Activated CD4-positive, alpha-beta T cell treated with anti-CD3 and anti-CD28 coated beads for 48 hours (primary cell): ENCODE measurements around the gene ADAMTS19.

Experiments used
- DNase-seq: peaks from one replicate; pipeline ENCODE4 v3.0.0-alpha.2; 2020

ADAMTS19 gene

DNA sequence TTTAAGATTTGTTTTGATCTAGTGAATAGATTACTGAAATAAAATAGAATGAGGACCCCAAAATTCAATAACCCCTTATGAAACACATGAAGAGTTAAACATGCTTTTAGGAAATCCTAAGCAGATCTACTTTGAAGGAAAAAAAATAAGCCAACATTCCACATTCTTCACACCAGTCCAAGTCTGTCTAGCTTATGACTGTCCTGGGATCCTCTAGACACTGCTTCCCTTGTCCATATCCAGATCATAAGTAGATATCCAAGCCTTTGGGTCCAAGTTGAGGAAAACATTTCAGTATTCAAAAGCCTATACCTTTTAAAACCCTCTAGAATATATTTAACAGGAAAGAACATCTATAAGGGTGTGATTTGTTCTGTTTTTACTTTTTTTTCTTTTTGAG lies 228.9 kb downstream of the ADAMTS19 start:
- no peak for DNase-seq

DNA sequence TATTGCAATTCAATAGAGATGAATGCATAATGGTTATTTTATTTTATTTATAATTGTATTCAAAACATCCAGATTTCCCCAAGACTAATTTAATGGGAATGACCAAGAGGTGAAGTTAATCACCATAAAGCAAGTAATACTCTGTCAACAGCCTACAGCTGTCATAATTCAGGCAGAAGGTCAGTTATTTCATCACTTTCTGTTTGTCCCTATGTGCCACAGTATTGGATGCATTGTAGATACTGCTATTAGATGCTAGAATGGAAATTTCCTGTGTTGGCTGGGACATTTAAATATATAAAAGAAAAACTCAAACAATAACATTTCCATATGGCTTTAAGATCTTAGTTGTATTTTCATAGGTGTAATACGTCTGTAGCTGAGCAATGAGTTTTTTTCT lies 231.1 kb downstream of the ADAMTS19 start:
- no peak for DNase-seq

DNA sequence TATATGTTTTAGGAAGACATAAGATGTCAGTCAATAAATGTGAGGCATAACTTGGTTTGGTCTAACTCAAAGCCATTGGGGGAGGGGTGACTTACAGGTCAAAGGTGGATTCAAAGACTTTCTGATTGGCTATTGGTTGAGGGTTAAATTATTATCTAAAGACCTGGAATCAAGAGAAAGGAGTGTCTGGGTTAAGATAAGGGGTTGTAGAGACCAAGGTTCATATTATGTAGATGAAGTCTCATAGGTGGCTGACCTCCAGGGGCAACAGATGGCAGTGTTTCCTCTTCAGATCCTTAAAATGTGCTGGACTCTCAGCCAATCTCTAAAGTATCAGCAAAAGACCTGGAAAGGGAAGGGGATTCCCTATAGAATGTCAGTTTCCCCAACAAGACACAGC lies 236.5 kb downstream of the ADAMTS19 start:
- DNase-seq = no peak

DNA sequence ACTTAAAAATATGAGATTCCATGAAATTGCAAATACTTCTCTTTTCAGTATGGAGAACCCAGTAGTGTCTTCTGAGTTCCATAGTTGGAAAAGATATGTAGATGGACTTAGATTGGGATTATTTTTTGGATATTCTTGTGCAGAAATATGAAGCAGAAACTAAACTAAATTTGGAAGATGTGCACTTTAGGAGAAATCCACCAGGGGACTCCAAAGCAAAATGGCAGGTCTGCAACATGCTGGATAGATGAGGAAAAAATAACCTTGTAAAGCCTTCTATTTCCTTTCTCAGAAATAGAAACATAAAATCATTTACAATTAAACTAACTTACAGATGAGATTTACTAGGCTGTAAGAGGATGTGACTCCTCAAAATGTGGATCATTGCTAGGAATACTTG lies 238.6 kb downstream of the ADAMTS19 start:
- DNase-seq = no peak

DNA sequence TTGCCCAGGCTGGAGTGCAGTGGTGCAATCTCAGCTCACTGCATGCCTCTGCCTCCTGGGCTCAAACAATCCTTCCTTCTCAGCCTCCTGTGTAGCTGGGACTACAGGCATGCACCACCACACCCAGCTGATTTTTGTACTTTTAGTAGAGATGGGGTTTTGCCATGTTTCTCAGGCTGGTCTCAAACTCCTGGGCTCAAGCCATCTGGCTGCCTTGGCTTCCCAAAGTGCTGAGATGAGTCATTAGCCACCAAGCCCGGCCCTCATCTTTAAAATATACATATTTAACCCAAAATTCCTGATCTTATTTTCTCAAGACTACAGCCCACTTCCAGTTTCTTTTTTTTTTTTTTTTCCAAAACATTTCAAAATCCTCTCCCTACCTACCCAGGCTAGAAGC lies 256.1 kb downstream of the ADAMTS19 start:
- DNase-seq = no peak

DNA sequence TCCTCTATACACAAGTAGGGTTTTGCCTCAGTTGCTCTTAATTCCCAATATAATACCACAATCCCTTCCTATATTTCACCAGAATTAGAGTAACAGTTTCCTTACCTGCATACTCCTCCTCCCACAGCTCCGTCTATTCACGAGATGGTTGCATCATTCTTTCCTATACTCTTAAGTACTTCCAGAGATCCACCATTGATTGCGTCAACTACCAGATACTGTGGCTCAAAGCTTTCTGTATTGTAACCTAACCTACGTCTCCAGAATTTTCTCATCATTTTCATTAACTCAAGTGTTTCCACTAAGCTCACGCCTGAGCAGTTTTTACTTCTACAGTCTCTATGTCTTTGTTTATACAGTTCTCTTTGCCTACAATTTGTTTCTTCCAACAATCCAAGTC lies 256.6 kb downstream of the ADAMTS19 start:
- no peak for DNase-seq

DNA sequence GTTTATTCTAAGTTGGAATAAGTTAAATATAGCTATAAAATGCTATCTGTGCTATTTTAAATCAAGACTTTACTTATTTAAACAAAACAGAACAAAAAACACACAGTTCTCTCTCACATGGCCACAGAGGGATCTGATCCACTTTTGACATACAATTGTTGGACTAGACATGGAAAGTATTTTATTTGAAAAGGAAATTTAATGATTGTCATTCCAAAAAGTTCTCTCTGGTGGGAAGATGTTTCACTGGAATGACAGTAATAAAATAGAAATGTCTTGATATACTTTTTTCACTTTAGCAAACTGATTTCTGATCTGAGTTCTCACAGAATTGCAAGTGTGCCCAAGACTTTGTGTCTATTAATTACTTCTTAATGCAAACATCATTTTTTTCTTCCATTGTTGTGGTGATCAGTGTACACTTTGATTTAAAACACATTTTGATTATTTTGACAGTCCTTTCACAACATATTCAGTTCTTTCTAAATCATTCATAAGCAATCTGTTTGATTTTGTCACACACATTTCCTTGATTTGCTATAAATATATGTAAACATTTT lies 257.7 kb downstream of the ADAMTS19 start:
- no peak for DNase-seq

DNA sequence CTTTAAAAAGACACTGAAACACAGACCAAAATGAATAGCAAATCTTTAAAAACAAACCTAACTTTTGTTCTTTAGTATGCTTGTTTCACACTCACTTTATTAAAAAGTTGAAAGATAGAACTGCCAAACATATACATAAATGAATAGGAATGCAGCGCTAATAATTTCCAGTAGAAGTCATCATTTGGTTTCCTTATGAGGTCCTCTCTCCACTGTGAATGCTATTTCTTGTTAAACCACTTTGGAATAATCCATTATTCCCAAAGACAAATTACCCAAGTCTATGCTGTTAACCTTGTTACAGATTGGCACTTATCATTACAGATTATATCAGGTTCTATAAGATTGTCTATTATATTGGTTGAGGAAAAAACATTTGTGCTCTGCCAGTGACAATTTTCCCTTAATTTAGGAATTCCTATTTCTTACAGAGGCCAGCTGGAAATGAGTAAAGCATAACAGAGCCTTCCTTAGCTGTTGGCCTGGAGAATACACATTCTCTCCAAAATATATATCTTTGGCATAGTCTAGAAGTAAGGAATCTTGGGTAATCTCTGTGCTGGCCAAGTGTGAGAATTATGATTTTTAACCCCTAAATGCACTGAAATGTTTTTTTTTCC lies 258.5 kb downstream of the ADAMTS19 start:
- no peak for DNase-seq

DNA sequence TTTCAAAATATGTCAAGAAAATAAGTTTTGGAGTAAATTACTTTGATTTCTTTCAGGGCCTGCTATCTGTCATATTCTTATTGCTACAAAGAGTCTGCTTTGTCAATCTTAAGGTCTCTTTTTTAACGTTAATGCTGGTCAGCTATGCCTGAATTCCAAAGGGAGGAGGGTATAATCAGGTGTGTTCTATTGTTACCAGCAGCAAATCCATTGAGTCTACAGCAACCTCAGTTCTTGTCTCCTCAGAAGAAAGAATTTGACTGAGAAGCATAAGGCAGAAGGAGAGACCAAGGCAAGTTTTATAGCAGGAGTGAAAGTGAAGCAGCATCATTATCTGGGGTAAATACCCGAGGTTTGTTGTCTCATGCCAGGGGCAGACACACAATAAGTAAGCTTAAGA lies 264.1 kb downstream of the ADAMTS19 start:
- no peak for DNase-seq

DNA sequence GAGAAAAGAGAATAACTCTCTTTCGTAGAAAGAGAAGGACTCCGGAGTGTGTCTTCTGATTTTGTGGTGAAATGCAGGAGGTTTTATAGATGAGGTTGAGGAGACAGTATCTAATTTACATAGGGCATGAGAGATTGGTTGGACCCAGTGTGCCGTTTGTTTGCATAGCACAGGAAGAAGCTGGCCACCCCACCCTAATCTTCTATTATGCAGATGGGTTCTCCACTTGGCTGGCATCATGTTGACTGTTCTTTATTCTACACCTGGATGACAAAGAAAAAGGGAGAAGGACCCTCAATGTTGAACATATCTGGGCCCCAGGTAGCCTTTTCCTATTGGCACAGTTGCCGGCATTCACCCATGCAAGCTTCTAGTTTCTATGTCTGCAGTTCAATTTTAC lies 264.5 kb downstream of the ADAMTS19 start:
- DNase-seq = no peak

DNA sequence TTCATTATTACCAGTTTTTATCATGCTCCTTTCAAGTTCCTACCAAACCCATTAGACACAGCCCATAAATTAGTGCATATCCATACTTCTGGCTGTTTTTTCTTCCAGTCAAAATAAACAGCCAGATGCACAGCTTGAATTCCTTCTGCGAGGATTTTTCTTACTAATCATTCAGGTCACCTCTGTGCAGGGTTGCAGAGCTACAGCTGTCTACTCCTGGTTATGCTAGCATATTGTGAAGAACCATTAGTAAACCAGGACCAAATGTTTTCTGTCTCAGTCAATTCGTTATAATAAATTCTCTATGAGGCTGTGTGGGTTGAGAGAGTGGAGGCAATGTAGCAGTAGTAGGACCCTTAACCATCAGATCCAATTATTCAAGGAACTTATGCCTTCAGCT lies 279.7 kb downstream of the ADAMTS19 start:
- DNase-seq = no peak

DNA sequence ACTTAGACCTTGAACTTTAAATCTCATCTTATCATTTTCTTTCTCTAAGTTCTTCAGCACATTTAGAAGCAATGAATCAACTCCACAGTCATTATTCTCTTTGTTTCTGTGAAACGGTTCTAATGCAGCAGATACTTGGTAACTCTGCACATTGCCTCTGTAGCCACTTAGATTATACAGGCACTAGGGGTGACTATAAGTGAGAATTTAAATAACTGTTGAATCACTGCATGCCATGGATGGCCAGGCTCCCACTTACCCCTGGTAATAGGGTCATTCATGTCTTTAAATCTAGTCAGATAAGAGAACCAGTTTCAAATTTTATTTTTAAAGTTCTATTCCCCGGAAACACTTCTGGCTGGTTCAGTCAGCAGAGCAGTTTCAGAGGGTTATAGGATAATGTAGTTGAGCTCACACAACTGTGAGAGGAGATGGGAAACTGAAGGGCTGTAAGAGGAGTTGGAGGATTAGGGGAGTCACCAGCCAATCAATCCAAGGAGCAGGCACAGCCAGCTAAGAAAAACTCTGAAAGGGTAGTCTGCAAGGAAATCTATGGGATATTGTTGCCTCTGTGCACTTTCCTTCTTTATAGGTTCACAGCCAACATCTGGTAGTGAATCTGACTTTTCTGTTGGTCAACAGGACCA lies 283.6 kb downstream of the ADAMTS19 start:
- no peak for DNase-seq

DNA sequence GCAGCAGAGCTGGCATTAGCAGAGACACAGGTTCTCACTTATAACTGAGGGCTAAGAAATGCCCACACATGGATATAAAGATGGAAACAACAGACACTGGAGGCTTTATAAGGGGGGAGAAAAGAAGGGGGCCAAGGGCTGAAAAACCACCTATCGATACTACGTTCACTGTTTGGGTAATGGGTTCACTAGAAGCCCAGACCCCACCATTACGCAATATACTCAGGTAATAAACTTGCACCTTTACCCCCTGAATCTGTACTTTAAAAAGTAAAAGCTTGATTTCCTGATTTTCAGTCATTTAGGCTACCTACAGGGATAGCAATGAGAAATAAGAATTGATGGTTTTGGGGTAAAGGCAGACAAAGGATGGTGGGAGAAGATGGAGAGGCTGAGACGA lies 285.9 kb downstream of the ADAMTS19 start:
- no peak for DNase-seq

DNA sequence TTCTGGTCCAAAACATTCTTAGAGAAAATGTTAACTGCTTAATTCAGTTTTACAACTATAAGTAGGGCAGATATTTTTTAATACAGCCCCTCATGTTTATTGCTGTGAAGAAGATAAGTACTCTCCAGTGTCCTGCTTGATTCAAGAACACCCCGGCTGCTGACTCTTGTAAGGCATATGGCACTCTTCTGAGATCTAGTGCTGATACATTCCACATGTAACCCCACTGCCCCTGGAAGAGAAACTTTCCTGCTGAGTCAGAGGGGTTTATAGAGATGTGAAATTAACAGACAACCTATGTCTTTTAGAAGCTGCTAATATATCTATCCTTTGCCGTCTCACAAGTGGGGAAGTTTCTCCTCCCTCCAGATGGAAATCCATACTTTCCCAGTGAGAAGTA lies 286.8 kb downstream of the ADAMTS19 start:
- no peak for DNase-seq

DNA sequence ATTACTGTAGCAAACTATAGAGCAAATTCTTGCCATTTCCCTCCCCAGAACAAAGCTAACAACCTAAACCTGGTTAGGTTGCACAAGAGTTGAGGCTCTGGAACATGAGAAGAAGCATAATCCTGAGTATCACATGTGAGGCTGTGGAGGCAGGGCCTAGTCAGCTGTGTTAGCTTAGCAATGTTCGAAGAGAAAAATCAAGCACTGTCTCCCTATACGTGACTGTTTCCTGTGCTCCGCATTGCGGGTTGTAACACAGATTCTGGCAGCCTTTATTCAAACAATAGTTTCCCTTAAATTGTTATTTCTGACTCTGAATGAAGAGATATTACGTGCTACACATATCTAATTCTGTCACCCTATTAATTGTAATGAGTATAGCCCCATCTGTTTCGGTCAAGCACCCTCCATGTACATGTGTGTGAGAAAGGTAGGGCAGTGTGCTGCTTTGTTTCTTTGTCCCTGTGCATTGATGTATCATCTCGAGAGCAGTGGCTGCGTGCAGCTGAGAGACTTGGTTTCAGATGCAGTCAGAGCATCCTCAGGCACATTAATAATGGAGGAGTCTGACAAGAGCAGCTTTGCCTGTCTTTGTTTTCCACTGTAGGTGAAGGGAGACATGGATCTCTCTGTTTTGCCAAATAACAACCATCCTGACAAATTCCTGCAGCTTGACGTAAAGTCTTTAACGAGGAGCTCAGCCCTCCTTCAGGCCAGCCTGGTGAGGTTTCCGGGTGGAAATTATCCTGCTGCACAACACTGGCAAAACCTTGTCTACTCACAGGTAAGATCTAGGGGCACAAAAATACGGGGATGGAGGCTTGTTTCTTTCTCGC lies 287.7 kb downstream of the ADAMTS19 start, which contains the start of gene MINAR2:
Gene MINAR2, plus strand, starts transcription at position 523 of the 836 bp plus-strand sequence. Its CDS starts 97 bp downstream, at position 620.
- no peak for DNase-seq

DNA sequence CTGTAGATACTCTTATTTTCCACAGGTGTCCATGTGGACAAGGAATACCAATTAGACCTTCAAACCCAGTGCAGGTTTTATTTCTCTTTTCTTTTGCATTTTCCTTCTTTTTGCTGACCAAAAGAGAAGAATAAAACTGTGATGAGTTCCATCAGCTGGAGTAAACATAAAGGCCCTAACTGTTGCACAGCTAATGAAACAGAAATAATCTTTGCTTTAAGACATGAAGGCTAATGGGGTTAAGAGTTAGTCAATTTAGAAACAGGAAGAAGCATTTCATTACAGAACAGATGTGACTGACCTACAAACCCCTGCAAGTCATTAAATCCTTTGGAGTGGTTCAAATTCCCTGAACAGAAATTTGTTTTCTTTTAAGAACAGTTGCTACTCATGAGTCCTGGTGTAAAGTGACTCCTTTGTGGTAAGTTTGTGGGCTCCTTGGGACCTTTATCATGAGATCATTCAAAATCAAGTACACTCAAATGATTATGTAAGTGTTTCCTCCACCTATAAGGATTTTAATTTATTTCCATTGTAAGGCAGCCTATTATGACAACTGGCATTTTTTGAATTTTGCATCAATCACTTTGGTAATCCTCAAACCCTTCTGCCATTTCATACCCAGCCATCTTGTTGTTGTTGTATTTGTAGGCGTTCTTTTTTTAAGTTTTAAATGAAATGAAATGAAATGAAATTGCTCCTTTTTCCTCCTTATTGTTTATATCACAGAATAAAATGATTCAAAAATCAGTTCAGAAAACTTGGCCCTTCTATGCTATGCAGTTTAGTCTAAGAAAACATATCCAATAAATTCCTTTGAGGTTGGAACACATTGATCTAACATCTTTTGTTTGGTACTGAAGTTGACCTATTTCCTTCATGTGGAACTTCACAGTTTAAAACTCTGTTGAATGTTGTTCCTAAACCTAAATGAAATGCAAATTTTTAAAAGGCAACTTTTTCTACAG lies 289.1 kb downstream of the ADAMTS19 start:
- DNase-seq = no peak

DNA sequence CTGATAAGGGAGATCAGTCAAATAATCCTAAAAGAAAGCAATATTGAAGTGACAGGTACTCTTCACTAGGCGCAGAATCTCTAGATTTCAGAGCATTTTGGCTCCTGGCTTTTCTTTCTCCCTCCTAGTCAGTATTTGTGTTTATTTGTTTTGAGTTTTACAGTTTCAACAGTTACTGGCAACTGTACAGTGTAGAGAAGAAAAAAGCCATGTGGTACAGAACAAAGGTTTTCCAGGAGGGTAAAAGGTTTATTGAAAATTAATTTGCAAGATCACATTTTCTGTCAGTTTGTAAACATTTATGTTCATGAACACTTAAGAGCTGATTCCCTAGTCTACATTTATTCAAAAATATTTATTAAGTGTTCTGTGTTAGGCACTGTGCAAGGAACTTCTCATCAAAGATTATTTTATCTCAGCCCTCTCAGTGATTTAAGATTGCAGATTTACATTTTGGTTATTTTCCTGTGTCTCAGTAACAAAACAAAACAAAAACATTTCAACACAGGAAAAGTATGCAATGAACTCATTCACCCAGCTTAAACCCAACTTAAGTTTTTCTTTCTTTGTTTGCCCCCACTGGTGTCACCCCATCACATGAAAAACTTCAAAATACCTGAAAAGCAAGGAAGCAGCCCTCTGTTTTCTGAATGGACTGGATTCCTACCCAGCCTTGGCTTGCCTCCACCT lies 300.7 kb downstream of the ADAMTS19 start:
- DNase-seq = no peak

DNA sequence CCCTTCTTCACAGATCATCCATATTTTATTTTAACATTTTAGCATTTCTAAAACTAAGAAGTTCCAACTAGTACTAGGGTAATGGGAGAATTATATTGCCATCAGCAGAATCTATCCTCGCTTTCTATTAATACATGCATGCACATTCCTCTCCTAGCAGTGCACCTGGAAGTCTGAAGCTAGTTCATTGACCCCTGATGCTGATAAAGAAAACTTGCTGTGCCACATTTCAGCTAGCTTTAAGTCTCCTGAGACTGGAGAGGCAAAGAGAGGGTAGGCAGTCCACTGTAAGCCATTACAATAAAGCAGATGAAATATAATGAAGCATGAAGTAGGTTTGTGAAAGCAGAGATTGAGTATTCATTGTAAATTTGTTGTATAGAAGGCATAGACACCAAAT lies 303.6 kb downstream of the ADAMTS19 start:
- DNase-seq = no peak

DNA sequence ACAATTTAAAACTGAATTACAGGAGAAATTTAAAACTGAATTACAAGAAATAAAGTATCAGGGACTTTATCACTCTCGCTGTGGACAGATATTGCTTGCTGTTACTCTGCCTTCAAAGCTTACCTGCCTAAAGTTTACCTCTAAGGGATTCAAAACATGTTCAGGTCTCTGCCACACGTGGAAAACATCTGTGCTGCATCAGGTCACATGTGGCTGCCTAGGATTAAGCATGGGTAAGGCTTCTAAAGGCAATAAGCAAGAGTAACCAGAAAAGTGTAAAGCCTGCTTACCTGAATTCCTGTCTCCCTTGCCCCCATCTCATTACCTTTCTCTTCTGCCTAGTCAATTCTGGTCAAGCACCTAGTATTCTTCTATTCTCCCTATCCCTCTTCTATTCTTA lies 306.7 kb downstream of the ADAMTS19 start:
- no peak for DNase-seq

DNA sequence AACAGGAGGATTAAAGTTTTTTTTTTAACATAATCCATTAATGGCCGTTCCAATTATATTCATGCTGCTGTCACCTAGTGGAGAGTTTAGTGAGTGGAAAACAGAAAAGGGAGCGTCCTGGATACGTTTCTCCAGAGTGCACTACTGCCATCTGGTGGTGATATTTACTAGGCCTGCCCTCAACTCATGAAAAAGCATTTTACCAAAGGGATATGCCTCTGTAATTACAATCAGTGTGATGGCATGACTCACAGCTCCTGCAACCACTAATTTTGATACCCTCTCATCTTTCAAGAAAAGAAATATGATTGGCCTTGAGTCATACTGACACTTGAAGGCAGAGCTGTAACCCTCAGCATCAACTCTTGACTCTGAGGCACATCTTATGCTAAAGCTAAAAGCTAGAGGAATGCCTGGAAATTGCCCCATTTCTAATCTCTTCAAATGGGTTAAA lies 307.9 kb downstream of the ADAMTS19 start:
- peak; percentile 79 for DNase-seq

DNA sequence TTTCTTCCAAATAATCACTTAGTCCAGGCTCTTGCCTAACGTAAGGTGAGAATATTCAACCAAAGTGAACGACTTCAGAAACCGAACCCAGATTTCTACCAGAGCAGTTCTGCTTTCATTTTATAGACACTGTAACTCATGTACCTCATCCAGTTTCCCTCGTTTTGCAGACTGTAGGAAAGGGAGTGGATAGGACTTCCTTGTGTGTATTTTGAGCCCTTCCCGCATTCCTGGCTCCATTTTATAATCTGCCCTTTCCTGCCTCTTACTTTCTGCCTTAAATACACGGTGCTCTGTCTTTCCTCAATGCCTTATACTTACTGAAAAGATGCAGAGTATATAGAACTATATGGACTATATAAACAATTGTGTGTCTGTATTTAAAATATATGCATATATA lies 308.6 kb downstream of the ADAMTS19 start:
- no peak for DNase-seq
